SK-N-SH treated with all-trans-retinoic acid at 6 μM for 48 hours (cell line): Measurements from ENCODE around the gene CEND1.

Experiments
- ATAC-seq: fragments of 200-7000 bp; cut with Tn5 transposase; 3 replicates; pipeline ENCODE4 v1.9.1; 2020; ENCODE audit warnings: mild to moderate bottlenecking, moderate library complexity
- ARNTL ChIP-seq: fragments of 450-650 bp; formaldehyde crosslinking; IDR thresholded peaks from 2 replicates; pipeline ENCODE4 v1.5.0; 2020; ENCODE audit warnings: low read depth, mild to moderate bottlenecking, moderate library complexity, borderline replicate concordance
- BACH2 ChIP-seq: fragments of 250-450 bp; sonication (Bioruptor Pico); IDR thresholded peaks from 2 replicates; pipeline ENCODE4 v1.9.0; 2021; ENCODE audit warnings: mild to moderate bottlenecking, borderline replicate concordance
- CSDC2 ChIP-seq: fragments of 250-450 bp; sonication (Bioruptor Pico); IDR thresholded peaks from 2 replicates; pipeline ENCODE4 v1.5.0; 2020; ENCODE audit warnings: mild to moderate bottlenecking, moderate library complexity
- ESRRG ChIP-seq: fragments of 250-450 bp; sonication (Bioruptor Pico); IDR thresholded peaks from 2 replicates; pipeline ENCODE4 v1.6.1; 2021; ENCODE audit warnings: mild to moderate bottlenecking
- GLIS3 ChIP-seq: fragments of 250-450 bp; sonication (Bioruptor Pico); IDR thresholded peaks from 2 replicates; pipeline ENCODE4 v1.5.0; 2020; ENCODE audit warnings: mild to moderate bottlenecking, moderate library complexity
- ISL1 ChIP-seq: fragments of 250-450 bp; sonication (Bioruptor Pico); IDR thresholded peaks from 2 replicates; pipeline ENCODE4 v2.1.2; 2022; ENCODE audit warnings: mild to moderate bottlenecking, moderate library complexity
- OSR1 ChIP-seq: fragments of 250-450 bp; sonication (Bioruptor Pico); IDR thresholded peaks from 2 replicates; pipeline ENCODE4 v1.8.0; 2022; ENCODE audit warnings: moderate library complexity, mild to moderate bottlenecking, inconsistent platforms
- PPARA ChIP-seq: fragments of 250-450 bp; sonication (Bioruptor Pico); IDR thresholded peaks from 2 replicates; pipeline ENCODE4 v1.5.0; 2020; ENCODE audit warnings: mild to moderate bottlenecking, borderline replicate concordance
- RARB ChIP-seq: fragments of 250-450 bp; sonication (Bioruptor Pico); IDR thresholded peaks from 2 replicates; pipeline ENCODE4 v1.8.0; 2021; ENCODE audit warnings: mild to moderate bottlenecking, moderate library complexity
- SNAI2 ChIP-seq: fragments of 250-450 bp; sonication (Bioruptor Pico); IDR thresholded peaks from 2 replicates; pipeline ENCODE4 v1.5.0; 2020; ENCODE audit warnings: mild to moderate bottlenecking, moderate library complexity
- TCF4 ChIP-seq: fragments of 250-450 bp; sonication (Bioruptor Pico); IDR thresholded peaks from 2 replicates; pipeline ENCODE4 v1.8.0; 2021; ENCODE audit warnings: mild to moderate bottlenecking, moderate library complexity, borderline replicate concordance
- TOX ChIP-seq: fragments of 250-450 bp; sonication (Bioruptor Pico); IDR thresholded peaks from 2 replicates; pipeline ENCODE4 v1.8.0; 2021; ENCODE audit warnings: mild to moderate bottlenecking, moderate library complexity, borderline replicate concordance
- ZC3H10 ChIP-seq: fragments of 250-450 bp; sonication (Bioruptor Pico); IDR thresholded peaks from 2 replicates; pipeline ENCODE4 v1.5.1; 2021; ENCODE audit warnings: mild to moderate bottlenecking, moderate library complexity
- ZFP3 ChIP-seq: fragments of 250-450 bp; sonication (Bioruptor Pico); IDR thresholded peaks from 2 replicates; pipeline ENCODE4 v1.5.0; 2020; ENCODE audit warnings: mild to moderate bottlenecking, moderate library complexity
- ZFP30 ChIP-seq: fragments of 450-650 bp; formaldehyde crosslinking; IDR thresholded peaks from 2 replicates; pipeline ENCODE4 v1.5.0; 2022; ENCODE audit warnings: mild to moderate bottlenecking, moderate library complexity
- ZNF565 ChIP-seq: fragments of 450-650 bp; formaldehyde crosslinking; conservative IDR thresholded peaks from 2 replicates; pipeline ENCODE4 v1.5.0; 2020; ENCODE audit warnings: low read depth, mild to moderate bottlenecking, moderate library complexity
- ZNF70 ChIP-seq: fragments of 450-650 bp; formaldehyde crosslinking; IDR thresholded peaks from 2 replicates; pipeline ENCODE4 v1.5.0; 2020; ENCODE audit warnings: mild to moderate bottlenecking, moderate library complexity
- ZNF8 ChIP-seq: fragments of 450-650 bp; formaldehyde crosslinking; IDR thresholded peaks from 2 replicates; pipeline ENCODE4 v1.5.0; 2020; ENCODE audit warnings: mild to moderate bottlenecking, moderate library complexity
- TF ChIP-seq, protein P1 (sequence below): fragments of 250-450 bp; sonication (Bioruptor Pico); IDR thresholded peaks from 2 replicates; pipeline ENCODE4 v1.5.1; 2021; ENCODE audit warnings: mild to moderate bottlenecking, moderate library complexity
- TF ChIP-seq, protein P2 (sequence below): fragments of 250-450 bp; sonication (Bioruptor Pico); IDR thresholded peaks from 2 replicates; pipeline ENCODE4 v1.5.0; 2020; ENCODE audit warnings: mild to moderate bottlenecking, moderate library complexity
- TF ChIP-seq, protein P3 (sequence below): fragments of 250-450 bp; sonication (Bioruptor Pico); IDR thresholded peaks from 2 replicates; pipeline ENCODE4 v1.8.0; 2021; ENCODE audit warnings: low read depth, mild to moderate bottlenecking, moderate library complexity, borderline replicate concordance
- TF ChIP-seq, protein P4 (sequence below): fragments of 250-450 bp; sonication (Bioruptor Pico); IDR thresholded peaks from 2 replicates; pipeline ENCODE4 v1.5.1; 2020; ENCODE audit warnings: low read depth, mild to moderate bottlenecking, moderate library complexity

CEND1 gene

DNA sequence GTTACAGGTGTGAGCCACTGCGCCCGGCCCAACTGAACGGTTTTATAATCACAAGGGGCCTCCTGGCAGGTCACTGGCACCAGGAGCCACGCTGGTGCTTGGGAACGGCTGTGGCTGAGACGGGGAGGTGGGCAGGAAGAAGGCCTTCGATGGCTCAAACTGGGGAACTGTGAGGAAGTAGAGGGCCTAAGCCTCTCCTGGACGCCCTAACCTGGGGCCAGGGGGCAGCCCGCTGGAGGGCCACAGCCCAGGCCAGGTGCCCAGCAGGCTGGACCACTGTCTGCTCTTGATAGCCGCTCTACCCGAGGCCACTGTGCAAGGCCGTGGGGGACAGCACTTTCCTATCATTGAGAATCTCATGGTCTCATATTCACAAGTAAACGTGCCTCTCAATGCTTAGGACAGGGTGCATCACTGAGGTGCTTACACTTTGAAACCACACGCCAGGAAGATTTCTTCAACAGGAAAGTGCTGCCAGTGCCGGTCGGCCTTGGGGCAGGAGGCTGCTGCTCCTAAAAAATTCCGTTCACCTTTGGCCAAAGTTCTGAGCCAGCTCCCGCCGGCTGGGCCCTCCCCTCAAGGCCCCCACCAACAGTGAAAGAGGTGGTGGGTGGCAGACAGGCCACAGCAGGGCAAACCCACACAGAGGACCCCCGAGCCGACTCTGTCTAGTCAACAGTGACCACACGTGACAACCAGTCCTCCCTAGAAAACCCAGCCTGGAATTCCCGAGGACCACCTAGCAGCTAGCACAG lies 19.8 kb downstream of the CEND1 start:
- TF ChIP-seq ZNF8 (CRISPR knock-in tag) (no peak), GLIS3 (CRISPR knock-in tag) (no peak), BACH2 (CRISPR knock-in tag) (no peak), ZFP30 (CRISPR knock-in tag) (no peak), ARNTL (CRISPR knock-in tag) (no peak), ESRRG (CRISPR knock-in tag) (no peak)
- TF ChIP-seq, protein P1, sequence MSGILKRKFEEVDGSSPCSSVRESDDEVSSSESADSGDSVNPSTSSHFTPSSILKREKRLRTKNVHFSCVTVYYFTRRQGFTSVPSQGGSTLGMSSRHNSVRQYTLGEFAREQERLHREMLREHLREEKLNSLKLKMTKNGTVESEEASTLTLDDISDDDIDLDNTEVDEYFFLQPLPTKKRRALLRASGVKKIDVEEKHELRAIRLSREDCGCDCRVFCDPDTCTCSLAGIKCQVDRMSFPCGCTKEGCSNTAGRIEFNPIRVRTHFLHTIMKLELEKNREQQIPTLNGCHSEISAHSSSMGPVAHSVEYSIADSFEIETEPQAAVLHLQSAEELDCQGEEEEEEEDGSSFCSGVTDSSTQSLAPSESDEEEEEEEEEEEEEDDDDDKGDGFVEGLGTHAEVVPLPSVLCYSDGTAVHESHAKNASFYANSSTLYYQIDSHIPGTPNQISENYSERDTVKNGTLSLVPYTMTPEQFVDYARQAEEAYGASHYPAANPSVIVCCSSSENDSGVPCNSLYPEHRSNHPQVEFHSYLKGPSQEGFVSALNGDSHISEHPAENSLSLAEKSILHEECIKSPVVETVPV (CRISPR knock-in tag): no peak
- no peak for ATAC-seq

DNA sequence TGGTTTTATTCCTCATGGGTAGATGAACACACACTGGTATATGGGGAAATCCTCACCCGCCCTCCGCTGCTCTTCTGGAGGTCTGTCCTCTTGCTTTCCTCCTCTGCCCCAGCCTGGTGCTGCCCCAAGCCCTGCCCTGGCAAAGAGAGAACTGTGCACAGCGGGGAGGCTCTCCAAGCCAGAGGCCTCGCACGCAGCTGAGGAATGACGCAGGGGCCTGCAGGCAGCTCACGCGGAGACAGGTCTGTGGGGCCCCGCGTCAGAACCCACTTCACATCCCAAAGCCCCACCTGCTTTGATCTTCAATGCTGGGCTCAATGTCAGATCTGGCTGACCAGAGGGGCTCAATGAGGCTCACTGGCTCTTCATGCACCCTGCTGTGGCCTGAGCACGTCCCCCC lies 22.7 kb downstream of the CEND1 start:
- ATAC-seq: no peak
- no peak for TF ChIP-seq TOX (CRISPR knock-in tag)
- no peak for TF ChIP-seq ARNTL (CRISPR knock-in tag)
- no peak for TF ChIP-seq ISL1 (CRISPR knock-in tag)
- TF ChIP-seq OSR1 (CRISPR knock-in tag): no peak
- no peak for TF ChIP-seq ZFP30 (CRISPR knock-in tag)
- no peak for TF ChIP-seq GLIS3 (CRISPR knock-in tag)
- TF ChIP-seq TCF4: no peak
- no peak for TF ChIP-seq ZC3H10 (CRISPR knock-in tag)
- TF ChIP-seq ZNF565: no peak
- TF ChIP-seq, protein P2, sequence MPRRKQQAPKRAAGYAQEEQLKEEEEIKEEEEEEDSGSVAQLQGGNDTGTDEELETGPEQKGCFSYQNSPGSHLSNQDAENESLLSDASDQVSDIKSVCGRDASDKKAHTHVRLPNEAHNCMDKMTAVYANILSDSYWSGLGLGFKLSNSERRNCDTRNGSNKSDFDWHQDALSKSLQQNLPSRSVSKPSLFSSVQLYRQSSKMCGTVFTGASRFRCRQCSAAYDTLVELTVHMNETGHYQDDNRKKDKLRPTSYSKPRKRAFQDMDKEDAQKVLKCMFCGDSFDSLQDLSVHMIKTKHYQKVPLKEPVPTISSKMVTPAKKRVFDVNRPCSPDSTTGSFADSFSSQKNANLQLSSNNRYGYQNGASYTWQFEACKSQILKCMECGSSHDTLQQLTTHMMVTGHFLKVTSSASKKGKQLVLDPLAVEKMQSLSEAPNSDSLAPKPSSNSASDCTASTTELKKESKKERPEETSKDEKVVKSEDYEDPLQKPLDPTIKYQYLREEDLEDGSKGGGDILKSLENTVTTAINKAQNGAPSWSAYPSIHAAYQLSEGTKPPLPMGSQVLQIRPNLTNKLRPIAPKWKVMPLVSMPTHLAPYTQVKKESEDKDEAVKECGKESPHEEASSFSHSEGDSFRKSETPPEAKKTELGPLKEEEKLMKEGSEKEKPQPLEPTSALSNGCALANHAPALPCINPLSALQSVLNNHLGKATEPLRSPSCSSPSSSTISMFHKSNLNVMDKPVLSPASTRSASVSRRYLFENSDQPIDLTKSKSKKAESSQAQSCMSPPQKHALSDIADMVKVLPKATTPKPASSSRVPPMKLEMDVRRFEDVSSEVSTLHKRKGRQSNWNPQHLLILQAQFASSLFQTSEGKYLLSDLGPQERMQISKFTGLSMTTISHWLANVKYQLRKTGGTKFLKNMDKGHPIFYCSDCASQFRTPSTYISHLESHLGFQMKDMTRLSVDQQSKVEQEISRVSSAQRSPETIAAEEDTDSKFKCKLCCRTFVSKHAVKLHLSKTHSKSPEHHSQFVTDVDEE (CRISPR knock-in tag): no peak
- TF ChIP-seq BACH2 (CRISPR knock-in tag): no peak
- TF ChIP-seq ZFP3 (CRISPR knock-in tag): no peak
- TF ChIP-seq SNAI2 (CRISPR knock-in tag): no peak
- TF ChIP-seq ESRRG (CRISPR knock-in tag): no peak
- TF ChIP-seq, all 23 proteins: peak for 0

DNA sequence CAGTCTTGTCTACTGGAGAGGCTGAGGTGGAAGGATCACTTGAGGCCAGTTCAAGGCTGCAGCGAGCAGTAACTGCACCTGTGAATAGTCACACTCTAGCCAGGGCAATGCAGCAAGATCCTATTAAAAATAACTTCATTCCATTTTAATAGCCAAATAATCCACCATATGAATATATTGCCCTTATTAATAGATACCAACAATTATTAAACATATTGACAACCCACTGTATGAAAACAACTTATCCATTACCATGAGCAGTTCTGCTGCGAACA lies 23.0 kb downstream of the CEND1 start:
- TF ChIP-seq ZC3H10 (CRISPR knock-in tag): no peak
- no peak for TF ChIP-seq ZFP30 (CRISPR knock-in tag)
- TF ChIP-seq OSR1 (CRISPR knock-in tag): no peak
- TF ChIP-seq CSDC2 (CRISPR knock-in tag): no peak
- no peak for TF ChIP-seq ZNF8 (CRISPR knock-in tag)
- no peak for TF ChIP-seq GLIS3 (CRISPR knock-in tag)
- no peak for TF ChIP-seq SNAI2 (CRISPR knock-in tag)
- TF ChIP-seq, protein P3, sequence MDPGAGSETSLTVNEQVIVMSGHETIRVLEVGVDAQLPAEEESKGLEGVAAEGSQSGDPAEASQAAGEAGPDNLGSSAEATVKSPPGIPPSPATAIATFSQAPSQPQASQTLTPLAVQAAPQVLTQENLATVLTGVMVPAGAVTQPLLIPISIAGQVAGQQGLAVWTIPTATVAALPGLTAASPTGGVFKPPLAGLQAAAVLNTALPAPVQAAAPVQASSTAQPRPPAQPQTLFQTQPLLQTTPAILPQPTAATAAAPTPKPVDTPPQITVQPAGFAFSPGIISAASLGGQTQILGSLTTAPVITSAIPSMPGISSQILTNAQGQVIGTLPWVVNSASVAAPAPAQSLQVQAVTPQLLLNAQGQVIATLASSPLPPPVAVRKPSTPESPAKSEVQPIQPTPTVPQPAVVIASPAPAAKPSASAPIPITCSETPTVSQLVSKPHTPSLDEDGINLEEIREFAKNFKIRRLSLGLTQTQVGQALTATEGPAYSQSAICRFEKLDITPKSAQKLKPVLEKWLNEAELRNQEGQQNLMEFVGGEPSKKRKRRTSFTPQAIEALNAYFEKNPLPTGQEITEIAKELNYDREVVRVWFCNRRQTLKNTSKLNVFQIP (CRISPR knock-in tag): no peak
- TF ChIP-seq, protein P4, sequence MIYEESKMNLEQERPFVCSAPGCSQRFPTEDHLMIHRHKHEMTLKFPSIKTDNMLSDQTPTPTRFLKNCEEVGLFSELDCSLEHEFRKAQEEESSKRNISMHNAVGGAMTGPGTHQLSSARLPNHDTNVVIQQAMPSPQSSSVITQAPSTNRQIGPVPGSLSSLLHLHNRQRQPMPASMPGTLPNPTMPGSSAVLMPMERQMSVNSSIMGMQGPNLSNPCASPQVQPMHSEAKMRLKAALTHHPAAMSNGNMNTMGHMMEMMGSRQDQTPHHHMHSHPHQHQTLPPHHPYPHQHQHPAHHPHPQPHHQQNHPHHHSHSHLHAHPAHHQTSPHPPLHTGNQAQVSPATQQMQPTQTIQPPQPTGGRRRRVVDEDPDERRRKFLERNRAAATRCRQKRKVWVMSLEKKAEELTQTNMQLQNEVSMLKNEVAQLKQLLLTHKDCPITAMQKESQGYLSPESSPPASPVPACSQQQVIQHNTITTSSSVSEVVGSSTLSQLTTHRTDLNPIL (CRISPR knock-in tag): no peak
- TF ChIP-seq RARB: no peak
- no peak for TF ChIP-seq ZNF565
- TF ChIP-seq ZFP3 (CRISPR knock-in tag): no peak
- TF ChIP-seq TCF4: no peak
- no peak for TF ChIP-seq ESRRG (CRISPR knock-in tag)
- TF ChIP-seq, protein P2 (CRISPR knock-in tag): no peak
- no peak for TF ChIP-seq ISL1 (CRISPR knock-in tag)
- no peak for TF ChIP-seq PPARA
- no peak for TF ChIP-seq ARNTL (CRISPR knock-in tag)
- TF ChIP-seq ZNF70 (CRISPR knock-in tag): no peak
- TF ChIP-seq TOX (CRISPR knock-in tag): no peak
- no peak for ATAC-seq
